ENCODE results near the gene SRRM3. TPM values are rescaled to one million over a fixed set of nuclear protein-coding genes. Genes with fewer than 3 reads are reported as not detected.
"Not testable (repeated sequence)": the region's sequence is repeated elsewhere in the genome, so short reads cannot be mapped to it uniquely, and the experiment has no call there.

The SRRM3 gene
- total and polyA plus RNA-seq, 9 of the 15 experiments (the other 6 are each of a cell fraction or from before 2014, with no cell fraction given): 0.04 to 0.91 (median 0.46) TPM; not detected in 2

DNA sequence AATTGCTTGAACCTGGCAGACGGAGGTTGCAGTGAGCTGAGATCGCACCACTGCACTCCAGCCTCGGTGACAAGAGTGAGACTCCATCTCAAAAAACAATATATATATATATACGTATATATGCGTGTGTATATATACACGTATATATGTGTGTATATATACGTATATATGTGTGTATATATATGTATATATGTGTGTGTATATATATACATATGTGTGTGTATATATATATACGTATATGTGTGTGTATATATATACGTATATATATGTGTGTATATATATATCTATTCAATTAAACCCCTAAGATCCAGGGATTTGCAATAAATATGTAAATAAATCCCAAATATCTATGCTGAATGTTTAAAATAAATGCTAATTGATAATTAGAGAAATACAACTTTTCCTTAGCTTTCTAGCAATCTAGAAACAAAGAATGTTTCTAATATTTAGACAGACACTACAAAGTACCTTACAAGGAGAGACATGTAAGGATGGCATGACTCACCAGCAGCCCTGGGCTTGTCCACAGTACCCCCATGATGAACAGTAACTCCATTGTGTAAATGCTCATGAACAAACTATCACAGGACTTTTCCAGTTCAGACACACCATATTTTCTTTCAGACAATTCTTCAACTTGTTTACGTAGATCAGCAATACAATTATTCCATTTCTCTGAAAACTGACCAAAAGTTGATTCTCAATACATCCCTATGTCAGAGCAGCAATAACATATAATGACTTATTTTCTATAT is 39.1 kb upstream of the SRRM3 start:
- H3K9me3 ChIP-seq (replicated peaks; ENCODE audit: control insufficient read depth, insufficient read depth, low read depth, low read length); H3K36me3 ChIP-seq (ENCODE audit: control insufficient read depth, insufficient read depth, low read length); in situ Hi-C loops (cut with MboI); H3K27me3 ChIP-seq (ENCODE audit: control insufficient read depth in 2 of 2, insufficient read depth in 2 of 2, low read length in 2 of 2); POLR2A ChIA-PET; intact Hi-C loops (cut with micrococcal nuclease); H3K4me2 ChIP-seq (ENCODE audit: insufficient read depth, low read length); H3K4me3 ChIP-seq; H3K79me2 ChIP-seq (ENCODE audit: control insufficient read depth, insufficient read depth, low read length); H3K9ac ChIP-seq (ENCODE audit: insufficient read depth in 1 of 2, low read depth in 2 of 2, low read length in 2 of 2); DNase-seq (ENCODE audit: extremely low read depth in 1 of 4, low spot score in 3 of 4); H2AFZ ChIP-seq (ENCODE audit: low read depth, low read length); FAIRE-seq; BruUV-seq (replicated peaks); H4K20me1 ChIP-seq (replicated peaks; ENCODE audit: control insufficient read depth, insufficient read depth, low read length); H3K27ac ChIP-seq (ENCODE audit: extremely low read depth, low read depth, low read length); ATAC-seq; H3K9me1 ChIP-seq (ENCODE audit: control insufficient read depth, insufficient read depth, low read length); CTCF ChIA-PET (ENCODE audit: low intra/inter-chr PET ratio): not testable (repeated sequence)
- peaks cover 3 to 18% of the 10 kb centered on the region in 2 experiments; a peak in 3 of 5 replicates for H3K4me1 ChIP-seq (replicated peaks in 1 of 2; ENCODE audit: control insufficient read depth in 2 of 2, insufficient read depth in 2 of 2, low read length in 2 of 2)
- TF ChIP-seq ZNF707 (CRISPR knock-in tag; conservative IDR thresholded peaks at IDR 0.05): peak; percentile 44; the same call in 1 of the 2 replicates
- TF ChIP-seq, protein P1, sequence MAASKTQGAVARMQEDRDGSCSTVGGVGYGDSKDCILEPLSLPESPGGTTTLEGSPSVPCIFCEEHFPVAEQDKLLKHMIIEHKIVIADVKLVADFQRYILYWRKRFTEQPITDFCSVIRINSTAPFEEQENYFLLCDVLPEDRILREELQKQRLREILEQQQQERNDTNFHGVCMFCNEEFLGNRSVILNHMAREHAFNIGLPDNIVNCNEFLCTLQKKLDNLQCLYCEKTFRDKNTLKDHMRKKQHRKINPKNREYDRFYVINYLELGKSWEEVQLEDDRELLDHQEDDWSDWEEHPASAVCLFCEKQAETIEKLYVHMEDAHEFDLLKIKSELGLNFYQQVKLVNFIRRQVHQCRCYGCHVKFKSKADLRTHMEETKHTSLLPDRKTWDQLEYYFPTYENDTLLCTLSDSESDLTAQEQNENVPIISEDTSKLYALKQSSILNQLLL (CRISPR knock-in tag; IDR thresholded peaks at IDR 0.05; ENCODE audit: borderline replicate concordance): peak; percentile 52; the same call in 1 of the 2 replicates
- TF ChIP-seq MTF1 (CRISPR knock-in tag; IDR thresholded peaks at IDR 0.05; ENCODE audit: borderline replicate concordance): peak; percentile 66; the same call in 1 of the 2 replicates
- WGBS (ENCODE audit: insufficient coverage, low coverage, missing lambda C conversion rate): 77% methylated on average over 10 of the region's 10 CpGs

Measured in K562 (cell line).